Esophagus muscularis mucosa (tissue), 4 donors: ENCODE results near the gene OR2V2.

Experiments used
- EP300 ChIP-seq: sonication (generic); formaldehyde crosslinking; IDR thresholded peaks from one replicate; pipeline ENCODE4 v1.6.1; 2017; ENCODE audit warnings: antibody characterized with exemption
- POLR2A ChIP-seq: fragments of 450-650 bp; IDR thresholded peaks from one replicate; pipeline ENCODE4 v1.6.1; 2017; ENCODE audit warnings: antibody characterized with exemption, moderate library complexity, mild to moderate bottlenecking, low read depth
- POLR2AphosphoS5 ChIP-seq, 2 donors: sonication (generic); formaldehyde crosslinking; IDR thresholded peaks; one replicate each; pipeline ENCODE4 v1.6.1; 2017; ENCODE audit warnings: antibody characterized with exemption in 2 of 2
- TF ChIP-seq, protein P1 (sequence below), 3 experiments: fragments of 200-600 bp in 2 of 3; fragments of 450-650 bp in 1 of 3; sonication (generic) in 2 of 3; IDR thresholded peaks; one replicate each; pipeline ENCODE4 v1.5.1; 2017 to 2019; ENCODE audit warnings: antibody characterized with exemption in 3 of 3, mild to moderate bottlenecking in 2 of 3, moderate library complexity in 1 of 3

- TF ChIP-seq, protein P1, sequence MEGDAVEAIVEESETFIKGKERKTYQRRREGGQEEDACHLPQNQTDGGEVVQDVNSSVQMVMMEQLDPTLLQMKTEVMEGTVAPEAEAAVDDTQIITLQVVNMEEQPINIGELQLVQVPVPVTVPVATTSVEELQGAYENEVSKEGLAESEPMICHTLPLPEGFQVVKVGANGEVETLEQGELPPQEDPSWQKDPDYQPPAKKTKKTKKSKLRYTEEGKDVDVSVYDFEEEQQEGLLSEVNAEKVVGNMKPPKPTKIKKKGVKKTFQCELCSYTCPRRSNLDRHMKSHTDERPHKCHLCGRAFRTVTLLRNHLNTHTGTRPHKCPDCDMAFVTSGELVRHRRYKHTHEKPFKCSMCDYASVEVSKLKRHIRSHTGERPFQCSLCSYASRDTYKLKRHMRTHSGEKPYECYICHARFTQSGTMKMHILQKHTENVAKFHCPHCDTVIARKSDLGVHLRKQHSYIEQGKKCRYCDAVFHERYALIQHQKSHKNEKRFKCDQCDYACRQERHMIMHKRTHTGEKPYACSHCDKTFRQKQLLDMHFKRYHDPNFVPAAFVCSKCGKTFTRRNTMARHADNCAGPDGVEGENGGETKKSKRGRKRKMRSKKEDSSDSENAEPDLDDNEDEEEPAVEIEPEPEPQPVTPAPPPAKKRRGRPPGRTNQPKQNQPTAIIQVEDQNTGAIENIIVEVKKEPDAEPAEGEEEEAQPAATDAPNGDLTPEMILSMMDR (IDR thresholded peaks at IDR 0.05), result no peak
- no peak for TF ChIP-seq POLR2AphosphoS5 (IDR thresholded peaks at IDR 0.05)
- TF ChIP-seq POLR2A, result no peak
- no peak for TF ChIP-seq EP300
These were observed 36.4 kb upstream of the OR2V2 start for GRCh38 chr5:181111010-181111409.
